HCT116 (cell line): ENCODE results near the gene HIGD1C. TPM values are rescaled to one million over a fixed set of nuclear protein-coding genes. Genes with fewer than 3 reads are reported as not detected.

Experiments
- ATAC-seq: fragments of 200-7000 bp; cut with Tn5 transposase; 2 replicates; pipeline ENCODE4 v1.9.1; 2020; ENCODE audit warnings: mild to moderate bottlenecking, moderate library complexity
- BruUV-seq: library from RNA; stranded (reverse); fragments of 400-500 nt; replicated peaks from 2 replicates; lab custom pipeline; 2021; lab: Mats Ljungman, UMichigan
- CTCF ChIA-PET: fragments of 300-600 bp; sonication (Branson Sonifier 250); formaldehyde crosslinking; loops from one replicate; lab custom pipeline; 2021; ENCODE audit warnings: antibody characterized with exemption; lab: Charles Lee
- POLR2A ChIA-PET: fragments of 300-600, 350-600 bp; sonication (Branson Sonifier 250); formaldehyde crosslinking; loops from one replicate; lab custom pipeline; 2021; ENCODE audit warnings: antibody characterized with exemption; lab: Charles Lee
- RAD21 ChIA-PET, 2 experiments: fragments of 300-600 bp; sonication (Branson Sonifier 250); formaldehyde crosslinking; loops; one replicate each; lab custom pipeline; 2023; ENCODE audit warnings: low total read pairs in 2 of 2; ENCODE audit not compliant: uncharacterized antibody in 2 of 2, unreplicated experiment in 2 of 2, low non-redundant PET in 1 of 2; lab: Charles Lee
- DNase-seq: peaks from one replicate; pipeline ENCODE4 v3.0.0-alpha.2; 2010; ENCODE audit warnings: low read depth, low spot score
- H2AFZ ChIP-seq: fragments of 200-600 bp; shearing (Covaris generic), sonication (generic); 2 replicates; pipeline ENCODE4 v1.6.1; 2017; ENCODE audit warnings: low read depth, mixed run types, mixed read lengths, antibody characterized with exemption, low read length; ENCODE audit not compliant: poor library complexity, severe bottlenecking
- H3K27ac ChIP-seq: 2 replicates; pipeline ENCODE4 v1.5.1; 2012; ENCODE audit warnings: low read depth, low read length
- H3K27me3 ChIP-seq: fragments of 200-600 bp; sonication (generic); 2 replicates; pipeline ENCODE4 v1.6.1; 2016; ENCODE audit warnings: mixed run types, low read length, mixed read lengths; ENCODE audit not compliant: insufficient read depth
- H3K36me3 ChIP-seq, 2 experiments: fragments of 200-500 bp in 1 of 2; fragments of 200-600 bp in 1 of 2; sonication (Bioruptor generic) in 1 of 2; sonication (generic) in 1 of 2; 2 replicates each; pipeline versions ENCODE4 v1.5.1 to v1.6.1; 2014 to 2016; ENCODE audit warnings: low read length in 2 of 2, inconsistent platforms in 1 of 2, mixed read lengths in 1 of 2, mixed run types in 1 of 2; ENCODE audit not compliant: insufficient read depth in 2 of 2, control insufficient read depth in 1 of 2
- H3K4me1 ChIP-seq, 2 experiments: fragments of 200-600 bp in 1 of 2; sonication (generic) in 1 of 2; 2 replicates each; pipeline versions ENCODE4 v1.5.1 to v1.6.1; 2012 to 2017; ENCODE audit warnings: low read length in 2 of 2, inconsistent platforms in 1 of 2, mild to moderate bottlenecking in 1 of 2, mixed read lengths in 1 of 2, mixed run types in 1 of 2, moderate library complexity in 1 of 2; ENCODE audit not compliant: insufficient read depth in 2 of 2, control insufficient read depth in 1 of 2
- H3K4me2 ChIP-seq: fragments of 200-600 bp; sonication (generic); 2 replicates; pipeline ENCODE4 v1.6.1; 2017; ENCODE audit warnings: mixed run types, low read length, mixed read lengths
- H3K4me3 ChIP-seq, 2 experiments: fragments of 200-600 bp in 1 of 2; sonication (generic) in 1 of 2; replicated peaks in 1 of 2; 2 replicates each; pipeline ENCODE4 v1.5.1; 2011 to 2016; ENCODE audit warnings: low read length in 2 of 2, control low read depth in 1 of 2, low read depth in 1 of 2, mild to moderate bottlenecking in 1 of 2, mixed read lengths in 1 of 2, mixed run types in 1 of 2
- H3K79me2 ChIP-seq: fragments of 200-600 bp; sonication (generic); 2 replicates; pipeline ENCODE4 v1.6.1; 2017; ENCODE audit warnings: mild to moderate bottlenecking, mixed run types, low read length, moderate library complexity, mixed read lengths; ENCODE audit not compliant: insufficient read depth
- H3K9ac ChIP-seq: fragments of 200-600 bp; sonication (generic); 2 replicates; pipeline ENCODE4 v1.6.1; 2016; ENCODE audit warnings: low read length, mixed read lengths
- H3K9me2 ChIP-seq: fragments of 200-600 bp; sonication (generic), shearing (Covaris generic); 2 replicates; pipeline ENCODE4 v1.6.1; 2017; ENCODE audit warnings: mixed run types, mild to moderate bottlenecking, moderate library complexity; ENCODE audit not compliant: insufficient read depth
- H3K9me3 ChIP-seq, 2 experiments: fragments of 200-500 bp in 1 of 2; fragments of 200-600 bp in 1 of 2; sonication (Bioruptor generic) in 1 of 2; sonication (generic) in 1 of 2; 2 replicates each; pipeline ENCODE4 v1.6.1; 2014 to 2017; ENCODE audit warnings: low read length in 2 of 2, mixed read lengths in 2 of 2, inconsistent platforms in 1 of 2, low read depth in 1 of 2, mild to moderate bottlenecking in 1 of 2, mixed run types in 1 of 2, moderate library complexity in 1 of 2; ENCODE audit not compliant: control insufficient read depth in 1 of 2, insufficient read depth in 1 of 2
- H4K20me1 ChIP-seq: fragments of 200-600 bp; sonication (generic), shearing (Covaris generic); 2 replicates; pipeline ENCODE4 v1.6.1; 2017; ENCODE audit warnings: mixed run types, mild to moderate bottlenecking, moderate library complexity; ENCODE audit not compliant: insufficient read depth
- ATF3 ChIP-seq: IDR thresholded peaks from 2 replicates; pipeline ENCODE4 v1.6.1; 2012
- CBX3 ChIP-seq: IDR thresholded peaks from 2 replicates; pipeline ENCODE4 v1.6.1; 2012; ENCODE audit warnings: low read depth
- CTCF ChIP-seq, 3 experiments: fragments of 200-600 bp in 1 of 3; sonication (generic) in 1 of 3; IDR thresholded peaks in 2 of 3; conservative IDR thresholded peaks in 1 of 3; 2 replicates each; pipeline ENCODE4 v1.5.1; 2012 to 2017; ENCODE audit warnings: low read depth in 2 of 3, low read length in 2 of 3, antibody characterized with exemption in 1 of 3, borderline replicate concordance in 1 of 3, control low read depth in 1 of 3, mild to moderate bottlenecking in 1 of 3, mixed read lengths in 1 of 3, mixed run types in 1 of 3, moderate library complexity in 1 of 3; ENCODE audit not compliant: insufficient read depth in 1 of 3
- EGR1 ChIP-seq: IDR thresholded peaks from 2 replicates; pipeline ENCODE4 v1.6.1; 2012; ENCODE audit warnings: low read depth
- ELF1 ChIP-seq: IDR thresholded peaks from 2 replicates; pipeline ENCODE4 v1.6.1; 2012; ENCODE audit warnings: low read depth, borderline replicate concordance
- JUND ChIP-seq: IDR thresholded peaks from 2 replicates; pipeline ENCODE4 v1.6.1; 2012
- POLR2A ChIP-seq: IDR thresholded peaks from 2 replicates; pipeline ENCODE4 v1.7.0; 2011; ENCODE audit warnings: borderline replicate concordance; ENCODE audit not compliant: insufficient read depth, insufficient read length; ENCODE audit errors: extremely low read depth
- POLR2AphosphoS5 ChIP-seq: IDR thresholded peaks from 2 replicates; pipeline ENCODE4 v1.6.1; 2011; ENCODE audit warnings: mild to moderate bottlenecking, low read depth, low read length, moderate library complexity
- SP1 ChIP-seq: IDR thresholded peaks from 2 replicates; pipeline ENCODE4 v1.6.1; 2012; ENCODE audit warnings: low read depth
- SRF ChIP-seq: IDR thresholded peaks from 2 replicates; pipeline ENCODE4 v1.6.1; 2012; ENCODE audit warnings: low read depth
- ZFX ChIP-seq: fragments of 450-650 bp; IDR thresholded peaks from 2 replicates; pipeline ENCODE4 v1.6.1; 2017
- intact Hi-C: fragments of 100-400 bp; cut with micrococcal nuclease; formaldehyde crosslinking; loops from 2 replicates; pipeline ENCODE4 v1.10.0; 2022
- total RNA-seq: library from RNA; stranded (reverse); gene quantifications from one replicate; pipeline ENCODE4 v1.2.1, GENCODE V29; 2021; ENCODE audit not compliant: unreplicated experiment
- TF ChIP-seq, protein P1 (sequence below): IDR thresholded peaks from 2 replicates; pipeline ENCODE4 v1.6.1; 2012

The HIGD1C gene
- total RNA-seq, 1 experiment from 2014 or later, result not detected

GRCh38 chr12:50924131-50924438, 28.3 kb upstream of the HIGD1C start:
- TF ChIP-seq ZFX (no peak), ATF3 (no peak), SRF (no peak), SP1 (no peak), CBX3 (no peak), POLR2A (no peak), POLR2AphosphoS5 (no peak), JUND (no peak)
- TF ChIP-seq, protein P1, sequence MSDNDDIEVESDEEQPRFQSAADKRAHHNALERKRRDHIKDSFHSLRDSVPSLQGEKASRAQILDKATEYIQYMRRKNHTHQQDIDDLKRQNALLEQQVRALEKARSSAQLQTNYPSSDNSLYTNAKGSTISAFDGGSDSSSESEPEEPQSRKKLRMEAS, result no peak
- TF ChIP-seq, all 23 proteins: peak for 0
- POLR2A ChIA-PET, result no interaction called here
- peaks cover 18 to 21% of the 10 kb centered on the region in 2 experiments; a peak in 3 of 4 replicates for H3K4me1 ChIP-seq
- no peaks in the 10 kb centered on the region for H3K27me3 ChIP-seq
- H2AFZ ChIP-seq, result peak overlapping the region; percentile 95
- no peaks in the 10 kb centered on the region for H4K20me1 ChIP-seq
- H3K9me3 ChIP-seq, result no peaks in the 10 kb centered on the region
- BruUV-seq, result no TSS peak
- RAD21 ChIA-PET, result no interaction called here
- DNase-seq, result no peak
- intact Hi-C loops, result no loop called here
- no peaks in the 10 kb centered on the region for H3K9me2 ChIP-seq
- peak overlapping the region; percentile 3 to 29 for H3K4me3 ChIP-seq
- CTCF ChIA-PET, result interaction anchor here (1.2 kb wide), 1 partner anchor 159 kb away, joined by 3 read pairs; no protein-coding TSS in a partner anchor
- peak overlapping the region; percentile 57 for H3K27ac ChIP-seq
- H3K36me3 ChIP-seq, result no peaks in the 10 kb centered on the region
- no peaks in the 10 kb centered on the region for H3K79me2 ChIP-seq
- peak overlapping the region; percentile 68 for H3K4me2 ChIP-seq
- ATAC-seq, result peak; percentile 23; the same call in 1 of the 2 replicates
- H3K9ac ChIP-seq, result 0 out of 2 replicates have a peak overlapping the region, but pooled peaks have one; percentile 10

GRCh38 chr12:50924439-50925341, 27.7 kb upstream of the HIGD1C start:
- Histone ChIP-seq H3K9me2 (no peaks in the 10 kb centered on the region), H3K4me2 (peak overlapping the region; percentile 68), H3K4me3 (peak overlapping the region; percentile 20 to 29), H3K27me3 (no peaks in the 10 kb centered on the region), H3K4me1 (peaks cover 18 to 21% of the 10 kb centered on the region in 2 experiments; a peak in 3 of 4 replicates), H3K27ac (peak overlapping the region; percentile 57), H3K36me3 (no peaks in the 10 kb centered on the region), H2AFZ (peak overlapping the region; percentile 95), H3K79me2 (no peaks in the 10 kb centered on the region), H3K9me3 (no peaks in the 10 kb centered on the region), H3K9ac (0 out of 2 replicates have a peak overlapping the region, but pooled peaks have one; percentile 10), H4K20me1 (no peaks in the 10 kb centered on the region)
- intact Hi-C loops, result no loop called here
- DNase-seq (peak; percentile 34), ATAC-seq (peak; percentile 88)
- BruUV-seq, result no TSS peak
- TF ChIP-seq ELF1, result no peak
- TF ChIP-seq CTCF (IDR thresholded peaks at IDR 0.05 in 2 of 3, conservative IDR thresholded peaks at IDR 0.05 in 1 of 3; ENCODE audit: borderline replicate concordance in 1 of 3, insufficient read depth in 1 of 3, low read depth in 2 of 3, low read length in 2 of 3), result no peak
- peak; percentile 36; the same call in 1 of the 2 replicates for TF ChIP-seq POLR2AphosphoS5
- no peak for TF ChIP-seq EGR1
- TF ChIP-seq ZFX, result no peak
- POLR2A ChIA-PET, result no interaction called here
- CTCF ChIA-PET, result interaction anchor here (0.6 to 1.2 kb wide), 2 partner anchors 159 to 813 kb away, joined by 3 read pairs; partner anchors contain the start of gene COX14
- RAD21 ChIA-PET, result interaction anchor here in 1 of 2 experiments (0.5 kb wide), 1 partner anchor 24 kb away, joined by 3 read pairs; no protein-coding TSS in a partner anchor
